Bronchial epithelial cell (primary cell): ENCODE results near the gene SOD2. TPM values are rescaled to one million over a fixed set of nuclear protein-coding genes. Genes with fewer than 3 reads are reported as not detected.

ENCODE experiments used
- DNase-seq: peaks from one replicate; pipeline ENCODE4 v3.0.0-alpha.2; 2010; ENCODE audit warnings: low read depth
- FAIRE-seq: peaks from 2 replicates; lab custom pipeline; 2011; peaks lifted over from hg19 to GRCh38; lab: Jason Lieb, UNC
- H3K27me3 ChIP-seq: 2 replicates; pipeline ENCODE4 v1.5.1; 2011; ENCODE audit warnings: low read length; ENCODE audit not compliant: control insufficient read depth, insufficient read depth
- H3K36me3 ChIP-seq: 2 replicates; pipeline ENCODE4 v1.5.1; 2011; ENCODE audit warnings: low read length; ENCODE audit not compliant: control insufficient read depth, insufficient read depth
- H3K4me3 ChIP-seq: 2 replicates; pipeline ENCODE4 v1.5.1; 2011; ENCODE audit warnings: mild to moderate bottlenecking, low read depth, low read length, control low read depth
- total RNA-seq: library from RNA; depleted of rRNA; stranded (reverse); fragments of >200 nt; gene quantifications from 2 replicates; pipeline ENCODE4 v1.2.1, GENCODE V29; 2014
- TF ChIP-seq, protein P1 (sequence below): IDR thresholded peaks from 2 replicates; pipeline ENCODE4 v1.5.1; 2011; ENCODE audit warnings: mild to moderate bottlenecking, moderate library complexity, low read length, control low read depth, inconsistent platforms; ENCODE audit not compliant: insufficient read depth, severe bottlenecking

SOD2 gene
- total RNA-seq, 1 donor from 2014 or later, result 71.3 TPM

DNA sequence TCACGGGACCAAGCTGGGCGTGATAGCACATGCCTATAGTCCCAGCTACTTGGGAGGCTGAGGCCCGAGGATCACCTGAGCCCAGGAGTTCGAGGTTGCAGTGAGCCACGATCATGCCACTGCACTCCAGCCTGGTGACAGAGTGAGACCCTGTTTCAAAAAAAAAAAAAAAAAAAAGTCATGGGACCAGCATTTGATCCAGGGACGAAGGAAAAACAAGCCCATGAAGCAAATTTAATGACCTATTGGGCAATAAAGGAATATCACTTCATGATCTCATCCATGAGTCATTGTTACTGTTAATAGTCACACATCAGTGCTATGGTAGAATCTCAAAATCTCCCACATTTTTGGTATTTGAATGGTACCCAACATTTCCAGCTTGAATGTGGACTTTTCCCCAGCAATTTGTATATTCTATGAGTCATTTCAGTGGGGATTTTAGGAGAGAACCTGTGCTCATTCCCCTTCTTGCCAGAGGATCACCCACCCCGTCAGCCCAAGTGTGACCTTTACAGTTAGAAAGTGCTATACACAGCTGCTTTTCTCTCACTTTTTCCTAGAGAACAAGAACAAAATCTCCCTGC lies 8.5 kb upstream of the SOD2 start:
- DNase-seq, result peak; percentile 93
- H3K36me3 ChIP-seq, result no peaks in the 10 kb centered on the region
- FAIRE-seq, result no peak

DNA sequence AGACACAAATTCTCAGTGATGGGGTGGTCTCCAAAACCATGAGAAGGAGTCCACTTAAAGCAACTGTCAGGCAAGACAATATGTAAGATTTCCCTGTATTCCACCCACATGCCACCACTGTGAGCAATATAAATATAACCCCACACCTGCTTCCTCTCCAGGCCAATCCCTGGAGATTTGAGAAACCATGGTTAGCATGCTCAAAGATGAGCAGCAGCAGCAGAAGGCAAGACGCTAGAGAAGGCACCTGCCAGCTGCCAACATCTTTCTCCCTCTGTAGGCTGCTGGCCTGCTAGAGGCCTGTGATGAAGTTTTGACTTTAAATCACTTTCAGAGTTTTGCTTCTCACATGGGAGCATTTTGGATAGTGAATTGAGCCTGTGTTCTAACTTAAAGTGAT lies 7.9 kb upstream of the SOD2 start:
- DNase-seq, result no peak
- TF ChIP-seq, protein P1, sequence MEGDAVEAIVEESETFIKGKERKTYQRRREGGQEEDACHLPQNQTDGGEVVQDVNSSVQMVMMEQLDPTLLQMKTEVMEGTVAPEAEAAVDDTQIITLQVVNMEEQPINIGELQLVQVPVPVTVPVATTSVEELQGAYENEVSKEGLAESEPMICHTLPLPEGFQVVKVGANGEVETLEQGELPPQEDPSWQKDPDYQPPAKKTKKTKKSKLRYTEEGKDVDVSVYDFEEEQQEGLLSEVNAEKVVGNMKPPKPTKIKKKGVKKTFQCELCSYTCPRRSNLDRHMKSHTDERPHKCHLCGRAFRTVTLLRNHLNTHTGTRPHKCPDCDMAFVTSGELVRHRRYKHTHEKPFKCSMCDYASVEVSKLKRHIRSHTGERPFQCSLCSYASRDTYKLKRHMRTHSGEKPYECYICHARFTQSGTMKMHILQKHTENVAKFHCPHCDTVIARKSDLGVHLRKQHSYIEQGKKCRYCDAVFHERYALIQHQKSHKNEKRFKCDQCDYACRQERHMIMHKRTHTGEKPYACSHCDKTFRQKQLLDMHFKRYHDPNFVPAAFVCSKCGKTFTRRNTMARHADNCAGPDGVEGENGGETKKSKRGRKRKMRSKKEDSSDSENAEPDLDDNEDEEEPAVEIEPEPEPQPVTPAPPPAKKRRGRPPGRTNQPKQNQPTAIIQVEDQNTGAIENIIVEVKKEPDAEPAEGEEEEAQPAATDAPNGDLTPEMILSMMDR, result no peak
- Histone ChIP-seq H3K27me3 (no peaks in the 10 kb centered on the region), H3K4me3 (no peak overlapping the region), H3K36me3 (no peaks in the 10 kb centered on the region)
- FAIRE-seq, result no peak

More for the DNA sequence above, 8.5 kb upstream of the SOD2 start:
- Histone ChIP-seq H3K4me3 (no peak overlapping the region), H3K27me3 (no peaks in the 10 kb centered on the region)
- TF ChIP-seq, protein P1, result no peak

GRCh38 chr6:159695984-159696383 lies 2.9 kb upstream of the SOD2 start:
- Histone ChIP-seq H3K4me3 (no peak overlapping the region), H3K36me3 (peaks cover 2% of the 10 kb centered on the region), H3K27me3 (no peaks in the 10 kb centered on the region)
- FAIRE-seq (no peak), DNase-seq (no peak)
- TF ChIP-seq, protein P1, result no peak

- FAIRE-seq (peak; percentile 64), DNase-seq (peak; percentile 91)
- H3K27me3 ChIP-seq, result no peaks in the 10 kb centered on the region
- H3K36me3 ChIP-seq, result peaks cover 3% of the 10 kb centered on the region
- TF ChIP-seq, protein P1, result no peak
- peak overlapping the region; percentile 70 for H3K4me3 ChIP-seq
These were observed 979 bp upstream of the SOD2 start for GRCh38 chr6:159693894-159694545.

DNA sequence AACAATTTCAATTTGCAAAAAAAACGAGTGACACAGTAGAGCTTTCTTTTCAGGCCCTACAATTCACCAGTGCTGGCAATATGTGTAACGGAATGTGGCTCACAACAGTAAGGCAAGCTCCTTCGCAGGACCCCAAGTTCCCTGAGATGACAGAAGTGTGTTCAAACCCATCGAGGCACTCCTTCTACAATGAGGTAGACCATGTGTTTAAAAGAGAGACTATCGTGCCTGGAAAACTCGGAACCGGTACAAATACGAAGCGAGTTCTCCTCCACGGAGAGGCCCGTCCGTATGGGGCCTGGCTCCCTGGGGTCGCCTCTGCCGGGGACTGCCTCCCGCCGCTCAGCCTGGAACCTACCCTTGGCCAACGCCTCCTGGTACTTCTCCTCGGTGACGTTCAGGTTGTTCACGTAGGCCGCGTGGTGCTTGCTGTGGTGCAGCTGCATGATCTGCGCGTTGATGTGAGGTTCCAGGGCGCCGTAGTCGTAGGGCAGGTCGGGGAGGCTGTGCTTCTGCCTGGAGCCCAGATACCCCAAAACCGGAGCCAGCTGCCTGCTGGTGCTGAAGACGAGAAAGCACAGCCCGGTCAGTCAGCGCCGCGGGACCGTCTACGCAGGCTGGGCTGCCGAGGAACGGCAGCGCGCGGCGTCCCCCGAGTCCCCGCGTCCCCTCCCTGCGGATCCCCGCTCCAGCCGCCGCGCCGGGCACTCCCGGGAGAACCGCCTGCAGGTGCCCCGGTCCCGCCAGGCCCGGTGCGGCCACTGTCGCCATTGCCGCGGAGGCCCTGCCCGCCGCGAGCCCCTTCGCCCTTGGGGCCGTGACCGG lies 526 bp downstream of the SOD2 start:
- FAIRE-seq (no peak), DNase-seq (peak; percentile 54)
- Histone ChIP-seq H3K36me3 (peaks cover 4% of the 10 kb centered on the region), H3K4me3 (peak overlapping the region; percentile 70), H3K27me3 (no peaks in the 10 kb centered on the region)
- TF ChIP-seq, protein P1, result no peak
